ENCODE results near the gene TIPARP.

GRCh38 chr3:156723182-156723619, 48.8 kb downstream of the TIPARP start:
- TF ChIP-seq, protein P1, sequence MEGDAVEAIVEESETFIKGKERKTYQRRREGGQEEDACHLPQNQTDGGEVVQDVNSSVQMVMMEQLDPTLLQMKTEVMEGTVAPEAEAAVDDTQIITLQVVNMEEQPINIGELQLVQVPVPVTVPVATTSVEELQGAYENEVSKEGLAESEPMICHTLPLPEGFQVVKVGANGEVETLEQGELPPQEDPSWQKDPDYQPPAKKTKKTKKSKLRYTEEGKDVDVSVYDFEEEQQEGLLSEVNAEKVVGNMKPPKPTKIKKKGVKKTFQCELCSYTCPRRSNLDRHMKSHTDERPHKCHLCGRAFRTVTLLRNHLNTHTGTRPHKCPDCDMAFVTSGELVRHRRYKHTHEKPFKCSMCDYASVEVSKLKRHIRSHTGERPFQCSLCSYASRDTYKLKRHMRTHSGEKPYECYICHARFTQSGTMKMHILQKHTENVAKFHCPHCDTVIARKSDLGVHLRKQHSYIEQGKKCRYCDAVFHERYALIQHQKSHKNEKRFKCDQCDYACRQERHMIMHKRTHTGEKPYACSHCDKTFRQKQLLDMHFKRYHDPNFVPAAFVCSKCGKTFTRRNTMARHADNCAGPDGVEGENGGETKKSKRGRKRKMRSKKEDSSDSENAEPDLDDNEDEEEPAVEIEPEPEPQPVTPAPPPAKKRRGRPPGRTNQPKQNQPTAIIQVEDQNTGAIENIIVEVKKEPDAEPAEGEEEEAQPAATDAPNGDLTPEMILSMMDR (IDR thresholded peaks at IDR 0.05): no peak
- no peak for TF ChIP-seq TCF7L2 (IDR thresholded peaks at IDR 0.05; ENCODE audit: low read depth, low read length)
- no peak for TF ChIP-seq POLR2AphosphoS5 (IDR thresholded peaks at IDR 0.05; ENCODE audit: low read depth, low read length)
